HEK293T (cell line): ENCODE data around the gene CDK14.

ENCODE experiments used
- ELF4 ChIP-seq: fragments of 450-650 bp; IDR thresholded peaks from 2 replicates; pipeline ENCODE4 v1.6.1; 2017; ENCODE audit warnings: antibody characterized with exemption
- NFRKB ChIP-seq: fragments of 450-650 bp; IDR thresholded peaks from 2 replicates; pipeline ENCODE4 v1.6.1; 2016; ENCODE audit warnings: mild to moderate bottlenecking, moderate library complexity
- SP1 ChIP-seq: fragments of 450-650 bp; IDR thresholded peaks from 2 replicates; pipeline ENCODE4 v1.6.1; 2017

GRCh38 chr7:90961037-90961725, 365.1 kb downstream of the CDK14 start:
- TF ChIP-seq ELF4 (no peak), SP1 (no peak), NFRKB (no peak)
